T-helper 2 cell treated with Interferon-gamma antibody and Interleukin-4, amounts not matched to agents 100 ng/mL and 5 ng/mL, for 36 hours (primary cell): ENCODE data around the gene HLA-DMA. TPM values are rescaled to one million over a fixed set of nuclear protein-coding genes. Genes with fewer than 3 reads are reported as not detected.

Source experiments
- intact Hi-C: fragments of 100-400 bp; cut with micrococcal nuclease; formaldehyde crosslinking; loops from one replicate; pipeline ENCODE4 v1.15.1; 2023
- total RNA-seq: library from RNA; stranded (reverse); gene quantifications from 2 replicates; pipeline ENCODE4 v1.2.3, GENCODE V29; 2022

HLA-DMA gene
- total RNA-seq, result 32.7 and 35.6 TPM in 2 replicates

DNA sequence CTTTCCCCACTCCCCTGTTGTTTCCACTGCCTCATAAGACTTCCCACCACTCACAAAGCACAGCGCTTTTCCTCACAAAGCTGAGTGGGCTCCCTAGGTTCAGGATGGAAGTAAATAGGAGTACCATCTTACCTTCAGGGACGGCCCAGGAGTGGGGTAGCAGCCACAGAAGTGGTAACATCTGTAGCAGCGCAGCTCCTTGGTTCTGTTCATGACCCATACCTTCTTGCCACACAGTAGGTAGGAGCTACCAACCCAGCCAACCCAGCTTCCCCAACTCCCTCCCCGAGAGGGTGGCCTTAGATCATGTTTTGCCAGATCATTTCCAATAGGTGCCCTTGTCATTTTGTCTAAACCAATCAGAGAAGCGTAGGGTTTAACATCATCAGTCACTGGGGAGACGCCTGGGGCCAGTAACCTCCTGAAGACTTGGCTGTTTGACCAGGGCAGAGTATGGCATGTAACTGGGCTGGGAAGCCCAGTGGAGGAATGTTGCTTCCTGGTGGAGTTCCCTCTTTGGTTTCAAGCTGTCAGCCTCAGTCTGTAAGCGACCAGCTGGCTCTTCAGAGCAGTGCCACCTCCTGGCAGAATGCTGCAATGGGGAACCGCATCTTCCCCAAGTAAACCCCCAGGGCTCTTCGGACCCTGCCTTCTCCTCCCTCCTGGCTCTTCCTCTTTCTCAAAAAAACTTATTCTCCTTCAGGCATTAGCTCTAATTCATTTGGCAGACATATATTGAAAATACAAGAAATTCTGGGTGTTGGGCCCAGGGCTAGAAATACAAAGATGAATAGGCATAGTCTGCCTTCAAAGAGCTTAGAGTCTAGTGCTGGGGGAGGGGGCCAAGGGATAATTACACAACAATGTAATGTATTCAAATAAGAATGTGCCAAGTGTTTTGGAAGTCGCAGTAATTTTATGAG lies at the start of gene HLA-DMA:
Gene HLA-DMA (minus strand): TSS at position 281 of the 923 bp plus-strand sequence. CDS start 61 bp downstream, at position 220.
- intact Hi-C loops, result loop anchor here (1.0 to 2.0 kb wide), 5 partner anchors 12 to 58 kb away; partner anchors contain the start of gene HLA-DMB

DNA sequence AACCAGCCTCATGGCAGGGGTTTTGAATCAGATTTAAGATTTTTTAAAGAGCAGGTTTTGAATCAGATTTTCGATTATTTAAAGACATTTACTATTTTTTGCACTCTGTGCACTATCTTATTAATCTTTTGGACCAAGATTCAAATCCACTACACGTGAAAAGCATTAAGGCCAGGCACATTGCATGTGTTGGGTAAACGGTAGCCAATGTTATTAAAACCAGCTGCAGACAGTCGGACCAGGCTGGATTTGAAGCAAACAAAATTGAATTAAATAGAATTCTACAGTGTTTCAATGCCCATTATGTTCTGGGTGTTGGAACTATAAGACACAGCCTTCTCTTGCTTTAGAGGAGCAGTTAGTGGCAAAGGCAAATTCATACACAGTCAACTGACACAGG lies 48.8 kb upstream of the HLA-DMA start:
- intact Hi-C loops, result no loop called here

DNA sequence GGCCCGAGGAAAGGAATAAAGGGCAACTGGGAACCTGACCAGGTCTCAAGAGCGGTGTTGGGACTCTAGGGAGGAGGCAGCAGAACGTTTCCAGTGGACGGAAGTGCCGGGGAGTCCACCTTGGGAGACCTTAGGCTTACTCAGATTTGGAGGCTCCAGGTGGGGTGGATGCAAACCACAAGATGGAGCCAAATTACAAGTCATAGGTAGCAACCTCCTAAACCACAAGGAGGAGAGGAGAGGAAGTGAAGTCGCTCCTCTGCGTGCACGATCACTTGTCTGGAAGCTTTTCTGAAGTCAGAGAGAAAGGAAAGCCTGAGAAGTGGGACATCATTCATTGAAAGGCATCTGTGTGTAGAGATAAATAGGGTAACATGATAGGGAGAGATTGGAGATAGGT lies 47.2 kb upstream of the HLA-DMA start:
- intact Hi-C loops, result no loop called here

DNA sequence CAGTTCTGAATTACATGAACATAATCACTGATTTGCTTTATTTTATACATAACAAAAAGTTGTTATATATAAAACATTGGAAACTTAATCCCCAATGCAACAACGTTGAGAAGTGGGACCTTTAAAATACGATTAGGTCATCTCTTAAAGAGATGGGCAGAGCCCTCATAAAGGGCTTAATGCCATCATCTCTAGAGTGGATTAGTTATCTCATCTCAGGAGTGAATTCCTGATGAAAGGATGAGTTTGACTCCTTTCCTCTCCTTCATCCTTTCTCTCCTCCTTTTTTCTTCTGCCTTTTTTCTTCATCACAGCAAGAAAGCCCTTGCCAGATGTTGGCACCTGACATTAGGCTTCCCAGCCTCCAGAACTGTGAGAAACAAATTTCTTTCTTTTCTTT lies 42.6 kb upstream of the HLA-DMA start:
- intact Hi-C loops, result no loop called here

DNA sequence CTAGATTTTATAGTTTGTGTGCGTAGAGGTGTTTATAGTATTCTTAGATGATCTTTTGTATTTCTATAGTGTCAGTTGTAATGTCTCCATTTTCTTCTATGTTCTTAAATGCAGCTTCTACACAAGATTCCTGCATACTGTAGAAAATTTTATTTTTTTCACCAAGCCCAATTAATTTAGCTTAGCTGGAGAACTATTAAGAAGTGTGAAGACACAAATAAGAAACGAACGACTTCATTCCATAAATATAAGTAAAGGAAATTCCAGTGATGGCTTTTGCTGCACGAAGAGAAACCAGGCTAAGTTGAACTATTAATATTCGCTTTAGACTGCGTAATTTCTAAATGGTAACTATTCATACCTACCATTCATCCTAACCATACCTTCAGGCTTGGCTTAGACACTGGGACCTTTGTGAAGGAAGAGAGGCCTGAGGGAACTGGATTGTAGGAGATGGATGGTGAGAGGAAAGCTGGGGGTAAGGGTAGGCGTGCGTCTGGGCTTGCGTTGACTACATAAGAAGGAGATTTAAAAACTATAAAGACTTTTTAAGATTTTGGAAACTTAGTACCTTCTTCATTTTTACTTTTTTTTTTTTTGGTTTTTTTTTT lies 40.6 kb upstream of the HLA-DMA start:
- intact Hi-C loops, result no loop called here

DNA sequence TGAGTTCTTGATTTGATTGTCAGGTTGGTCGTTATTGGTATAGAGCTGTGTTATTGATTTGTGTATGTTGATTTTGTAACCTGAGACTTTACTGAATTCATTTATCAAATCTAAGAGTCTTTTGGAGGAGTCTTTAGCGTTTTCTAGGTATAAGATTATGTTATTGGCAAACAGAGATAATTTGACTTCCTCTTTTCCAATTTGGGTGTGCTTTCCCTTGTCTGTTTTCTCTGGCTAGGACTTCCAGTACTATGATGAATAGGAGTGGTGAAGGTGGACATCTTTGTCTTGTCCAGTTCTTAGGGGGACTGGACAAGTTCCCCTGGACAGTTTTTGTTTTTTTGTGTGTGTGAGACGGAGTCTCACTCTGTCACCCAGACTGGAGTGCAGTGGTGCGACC lies 39.1 kb upstream of the HLA-DMA start:
- intact Hi-C loops, result no loop called here

DNA sequence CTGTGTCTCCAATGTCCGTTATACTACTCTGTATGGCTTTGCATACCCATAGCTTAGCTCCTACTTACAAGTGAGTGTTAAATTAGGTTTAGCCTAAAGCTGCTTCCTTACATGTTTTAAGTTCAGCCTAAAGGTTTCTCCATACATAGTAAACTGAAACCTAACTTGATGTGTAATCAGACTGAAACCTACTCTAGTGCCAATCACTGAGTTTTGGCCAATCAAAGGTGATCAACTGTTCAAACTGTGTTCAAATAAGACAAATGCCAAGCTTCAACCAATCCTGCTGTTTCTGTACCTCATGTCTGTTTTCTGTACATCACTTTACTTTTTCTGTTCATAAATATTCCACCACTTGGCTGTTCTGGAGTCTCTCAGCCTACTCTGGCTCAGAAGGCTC lies 36.5 kb upstream of the HLA-DMA start:
- intact Hi-C loops, result no loop called here

GRCh38 chr6:32984622-32985389 lies 31.9 kb upstream of the HLA-DMA start:
- intact Hi-C loops, result loop anchor here (1.0 to 2.0 kb wide), 4 partner anchors 33 to 100 kb away; partner anchors contain the start of gene HLA-DMB

- intact Hi-C loops, result loop anchor here (1.0 to 2.0 kb wide), 2 partner anchors 43 to 51 kb away; partner anchors contain the start of gene HLA-DMB
Measured at GRCh38 chr6:32983964-32984621, 31.2 kb upstream of the HLA-DMA start.

DNA sequence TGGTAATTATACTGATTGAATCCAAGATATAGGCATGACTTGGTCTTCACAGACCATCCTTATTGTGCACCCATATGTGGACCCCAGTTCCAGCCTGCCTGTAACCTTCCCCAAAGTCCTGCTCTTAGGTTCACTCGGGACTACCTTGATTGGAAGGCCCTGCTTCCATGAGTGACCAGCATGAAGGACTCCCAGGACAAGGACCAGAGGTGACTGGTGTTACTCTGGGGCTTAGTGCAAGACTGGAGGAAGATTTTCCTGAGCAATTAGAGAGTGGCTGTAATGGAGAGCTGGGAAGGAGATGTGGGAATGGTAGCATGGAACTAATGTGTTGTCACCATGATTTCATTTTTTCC lies 30.6 kb upstream of the HLA-DMA start:
- intact Hi-C loops, result no loop called here

DNA sequence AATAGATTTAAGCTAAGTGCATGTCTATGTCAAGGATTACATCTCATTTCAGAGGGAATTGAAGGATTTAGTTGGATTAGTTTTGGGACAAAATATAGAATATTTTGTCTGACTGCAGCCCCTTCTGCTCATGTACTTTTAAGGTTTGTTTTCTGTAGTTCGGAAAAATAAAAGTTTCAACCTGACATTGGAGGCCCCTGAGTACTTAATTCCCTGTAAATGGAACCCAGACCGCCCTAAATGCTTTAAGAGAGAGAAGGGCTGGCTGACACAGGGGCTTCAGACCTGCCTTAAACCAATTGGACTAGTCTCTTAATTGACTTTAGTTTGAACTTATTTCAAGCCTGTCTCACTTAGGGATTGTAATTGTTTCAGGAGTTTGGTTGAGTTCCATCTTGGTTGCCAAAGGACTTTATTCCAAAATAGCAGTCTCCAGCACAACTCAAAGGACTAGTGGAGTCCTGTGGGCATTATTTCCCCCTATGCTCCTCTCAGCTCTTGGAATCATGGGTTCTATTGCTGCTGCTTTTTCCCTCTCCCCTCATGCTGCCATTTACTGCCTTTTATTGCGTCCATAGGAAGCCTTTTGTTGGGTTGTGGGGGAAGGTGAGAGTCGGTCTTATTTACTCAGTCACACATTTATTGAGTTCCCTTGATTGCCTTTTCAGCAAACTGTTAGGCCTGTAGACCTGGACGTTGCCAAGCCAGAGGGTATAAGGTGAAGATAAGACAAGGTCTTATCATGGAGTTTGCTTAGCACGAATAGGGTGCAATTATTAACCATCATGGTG lies 30.0 kb upstream of the HLA-DMA start:
- intact Hi-C loops, result no loop called here

- intact Hi-C loops, result no loop called here
Measured at GRCh38 chr6:32982084-32982701, 29.3 kb upstream of the HLA-DMA start.

- intact Hi-C loops, result no loop called here
Measured at GRCh38 chr6:32980488-32981038, 27.7 kb upstream of the HLA-DMA start.

DNA sequence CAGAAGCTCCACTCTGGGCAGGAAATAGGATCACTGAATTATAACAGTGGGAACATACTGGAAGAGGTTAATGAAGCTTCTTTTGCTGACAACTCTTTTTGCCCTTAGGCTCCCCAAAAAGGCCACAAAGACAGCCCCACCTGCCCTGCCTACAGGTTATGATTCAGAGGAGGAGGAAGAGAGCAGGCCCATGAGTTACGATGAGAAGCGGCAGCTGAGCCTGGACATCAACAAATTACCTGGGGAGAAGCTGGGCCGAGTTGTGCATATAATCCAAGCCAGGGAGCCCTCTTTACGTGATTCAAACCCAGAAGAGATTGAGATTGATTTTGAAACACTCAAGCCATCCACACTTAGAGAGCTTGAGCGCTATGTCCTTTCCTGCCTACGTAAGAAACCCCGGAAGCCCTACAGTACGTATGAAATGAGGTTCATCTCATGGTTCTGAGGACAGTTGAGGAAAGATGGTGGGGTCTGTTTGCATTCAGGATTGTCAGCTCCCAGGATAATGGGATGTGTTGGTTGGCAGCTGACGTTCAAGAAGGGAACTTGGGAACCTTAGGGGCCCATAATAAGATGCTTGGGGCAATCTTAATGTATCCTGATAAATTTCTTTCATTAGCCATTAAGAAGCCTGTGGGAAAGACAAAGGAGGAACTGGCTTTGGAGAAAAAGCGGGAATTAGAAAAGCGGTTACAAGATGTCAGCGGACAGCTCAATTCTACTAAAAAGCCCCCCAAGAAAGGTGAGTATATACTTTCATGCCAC lies 27.0 kb upstream of the HLA-DMA start:
- intact Hi-C loops, result no loop called here

- intact Hi-C loops, result no loop called here
Measured at GRCh38 chr6:32977953-32978324, 25.0 kb upstream of the HLA-DMA start.

- intact Hi-C loops, result no loop called here
Measured at GRCh38 chr6:32977272-32977952, 24.5 kb upstream of the HLA-DMA start.

DNA sequence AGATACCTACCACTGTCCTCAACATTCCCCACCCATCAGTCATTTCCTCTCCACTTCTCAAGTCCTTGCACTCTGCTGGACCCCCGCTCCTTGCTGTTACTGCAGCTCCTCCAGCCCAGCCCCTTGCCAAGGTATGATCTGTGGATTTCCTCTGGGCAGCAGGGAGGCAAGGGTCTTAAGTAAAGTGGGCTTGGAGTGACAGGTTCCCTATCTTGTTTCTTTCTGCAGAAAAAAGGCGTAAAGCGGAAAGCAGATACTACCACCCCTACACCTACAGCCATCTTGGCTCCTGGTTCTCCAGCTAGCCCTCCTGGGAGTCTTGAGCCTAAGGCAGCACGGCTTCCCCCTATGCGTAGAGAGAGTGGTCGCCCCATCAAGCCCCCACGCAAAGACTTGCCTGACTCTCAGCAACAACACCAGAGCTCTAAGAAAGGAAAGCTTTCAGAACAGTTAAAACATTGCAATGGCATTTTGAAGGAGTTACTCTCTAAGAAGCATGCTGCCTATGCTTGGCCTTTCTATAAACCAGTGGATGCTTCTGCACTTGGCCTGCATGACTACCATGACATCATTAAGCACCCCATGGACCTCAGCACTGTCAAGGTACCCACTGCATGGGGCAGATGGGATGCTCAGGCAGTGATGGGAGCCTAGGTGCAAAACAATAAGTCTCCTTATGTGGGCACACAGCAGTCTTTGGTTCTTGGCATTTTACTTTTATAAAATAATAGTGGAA lies 23.6 kb upstream of the HLA-DMA start:
- intact Hi-C loops, result no loop called here

DNA sequence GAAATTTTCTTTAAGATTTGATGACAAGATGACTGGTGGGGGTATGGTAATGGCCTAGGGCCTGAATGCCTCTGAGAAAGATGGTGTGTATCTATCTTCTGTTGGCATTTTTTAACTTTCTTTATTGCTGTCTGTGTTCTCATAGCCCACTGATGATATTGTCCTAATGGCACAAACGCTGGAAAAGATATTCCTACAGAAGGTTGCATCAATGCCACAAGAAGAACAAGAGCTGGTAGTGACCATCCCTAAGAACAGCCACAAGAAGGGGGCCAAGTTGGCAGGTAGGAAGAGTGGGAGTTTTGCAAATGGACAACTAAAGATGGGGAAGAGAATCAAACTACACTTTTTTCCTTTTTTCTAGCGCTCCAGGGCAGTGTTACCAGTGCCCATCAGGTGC lies 23.0 kb upstream of the HLA-DMA start:
- intact Hi-C loops, result no loop called here
